NB4 (cell line): ENCODE measurements around the gene TMOD1.

Source experiments
- POLR2A ChIP-seq: IDR thresholded peaks from 2 replicates; pipeline ENCODE4 v1.6.1; 2011; ENCODE audit warnings: mild to moderate bottlenecking; ENCODE audit not compliant: insufficient read length; ENCODE audit errors: extremely low read depth
- TF ChIP-seq, protein P1 (sequence below): IDR thresholded peaks from one replicate; pipeline ENCODE4 v1.5.1; 2012; ENCODE audit warnings: low read depth, low read length

DNA sequence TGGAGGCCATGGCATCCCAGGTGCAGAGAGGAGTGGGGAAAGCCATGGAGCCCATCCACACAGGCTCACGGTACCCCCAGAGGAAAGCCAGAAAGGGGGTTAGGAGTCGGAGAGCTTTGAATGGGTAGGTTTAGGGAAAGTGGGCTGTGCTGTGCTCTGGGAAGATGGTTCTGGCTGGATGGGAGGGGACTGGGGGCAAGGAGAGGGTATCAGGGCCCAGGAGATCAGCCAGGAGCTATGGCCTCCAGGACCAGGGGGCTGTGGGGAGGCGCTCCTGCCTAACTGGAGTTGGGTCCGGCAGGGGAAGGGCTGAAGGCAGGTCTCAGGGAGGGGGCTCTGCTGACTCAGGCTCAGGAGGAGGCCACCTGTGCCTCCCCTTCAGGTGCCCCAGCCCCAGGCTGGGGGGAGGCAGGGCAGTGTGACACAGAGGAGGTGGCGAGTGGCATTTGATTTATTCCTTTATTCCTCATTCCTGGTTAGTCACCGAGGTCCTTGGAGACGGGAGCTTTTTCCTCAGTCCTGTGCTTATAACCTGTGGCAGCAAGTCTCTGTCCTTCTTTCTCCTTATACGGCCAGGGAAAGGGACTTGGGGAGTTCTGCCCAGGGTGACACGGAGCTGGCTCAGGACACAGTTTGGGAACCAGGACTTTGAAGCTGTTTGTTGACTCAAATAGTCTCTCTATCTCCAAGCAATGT is 70.9 kb downstream of the TMOD1 start:
- TF ChIP-seq, protein P1, sequence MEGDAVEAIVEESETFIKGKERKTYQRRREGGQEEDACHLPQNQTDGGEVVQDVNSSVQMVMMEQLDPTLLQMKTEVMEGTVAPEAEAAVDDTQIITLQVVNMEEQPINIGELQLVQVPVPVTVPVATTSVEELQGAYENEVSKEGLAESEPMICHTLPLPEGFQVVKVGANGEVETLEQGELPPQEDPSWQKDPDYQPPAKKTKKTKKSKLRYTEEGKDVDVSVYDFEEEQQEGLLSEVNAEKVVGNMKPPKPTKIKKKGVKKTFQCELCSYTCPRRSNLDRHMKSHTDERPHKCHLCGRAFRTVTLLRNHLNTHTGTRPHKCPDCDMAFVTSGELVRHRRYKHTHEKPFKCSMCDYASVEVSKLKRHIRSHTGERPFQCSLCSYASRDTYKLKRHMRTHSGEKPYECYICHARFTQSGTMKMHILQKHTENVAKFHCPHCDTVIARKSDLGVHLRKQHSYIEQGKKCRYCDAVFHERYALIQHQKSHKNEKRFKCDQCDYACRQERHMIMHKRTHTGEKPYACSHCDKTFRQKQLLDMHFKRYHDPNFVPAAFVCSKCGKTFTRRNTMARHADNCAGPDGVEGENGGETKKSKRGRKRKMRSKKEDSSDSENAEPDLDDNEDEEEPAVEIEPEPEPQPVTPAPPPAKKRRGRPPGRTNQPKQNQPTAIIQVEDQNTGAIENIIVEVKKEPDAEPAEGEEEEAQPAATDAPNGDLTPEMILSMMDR = no peak
- no peak for TF ChIP-seq POLR2A
